Endothelial cell of umbilical vein (primary cell): ENCODE measurements around the gene GPR146. TPM values are rescaled to one million over a fixed set of nuclear protein-coding genes. Genes with fewer than 3 reads are reported as not detected.

Source experiments
- BruUV-seq: library from RNA; stranded (reverse); fragments of 400-500 nt; replicated peaks from 2 replicates; lab custom pipeline; 2021; lab: Mats Ljungman, UMichigan
- CTCF ChIA-PET: fragments of 300-600, 350-600 bp; sonication (Branson Sonifier 250); formaldehyde crosslinking; loops from one replicate; lab custom pipeline; 2021; ENCODE audit warnings: antibody characterized with exemption, inconsistent platforms; lab: Charles Lee
- POLR2A ChIA-PET: fragments of 300-600, 350-600 bp; sonication (Branson Sonifier 250); formaldehyde crosslinking; loops from one replicate; lab custom pipeline; 2021; ENCODE audit warnings: antibody characterized with exemption, inconsistent platforms; lab: Charles Lee
- DNase-seq: peaks from one replicate; pipeline ENCODE4 v3.0.0-alpha.2; 2011; ENCODE audit warnings: low read depth, low spot score
- FAIRE-seq: peaks from 2 replicates; lab custom pipeline; 2011; peaks lifted over from hg19 to GRCh38; lab: Jason Lieb, UNC
- H2AFZ ChIP-seq: 2 replicates; pipeline ENCODE4 v1.6.0; 2012; ENCODE audit warnings: low read depth, low read length, control low read depth, inconsistent platforms
- H3K27ac ChIP-seq: 2 replicates; pipeline ENCODE4 v1.5.1; 2011; ENCODE audit warnings: low read depth, mild to moderate bottlenecking, control low read depth, low read length, moderate library complexity; ENCODE audit not compliant: insufficient read depth
- H3K27me3 ChIP-seq, 2 experiments: 2 replicates each; pipeline versions ENCODE4 v1.6.0 to v1.6.1; 2011; ENCODE audit warnings: low read length in 2 of 2, mixed read lengths in 1 of 2; ENCODE audit not compliant: control insufficient read depth in 2 of 2, insufficient read depth in 2 of 2
- H3K36me3 ChIP-seq, 2 experiments: 2 replicates in 1 of 2; 3 replicates in 1 of 2; pipeline ENCODE4 v1.5.1; 2011; ENCODE audit warnings: low read length in 2 of 2, mild to moderate bottlenecking in 1 of 2, moderate library complexity in 1 of 2; ENCODE audit not compliant: control insufficient read depth in 2 of 2, insufficient read depth in 2 of 2; ENCODE audit errors: extremely low read depth in 1 of 2
- H3K4me1 ChIP-seq: 3 replicates; pipeline ENCODE4 v1.5.1; 2011; ENCODE audit warnings: mild to moderate bottlenecking, low read length; ENCODE audit not compliant: control insufficient read depth, insufficient read depth; ENCODE audit errors: extremely low read depth
- H3K4me2 ChIP-seq: 2 replicates; pipeline ENCODE4 v1.6.1; 2011; ENCODE audit warnings: low read length, control low read depth, mixed read lengths; ENCODE audit not compliant: insufficient read depth
- H3K4me3 ChIP-seq, 3 experiments: fragments of 200-600 bp in 1 of 3; sonication (generic), shearing (Covaris generic) in 1 of 3; replicated peaks in 1 of 3; 2 replicates each; pipeline ENCODE4 v1.5.1; 2011 to 2016; ENCODE audit warnings: control low read depth in 3 of 3, low read length in 3 of 3, mild to moderate bottlenecking in 2 of 3, inconsistent platforms in 1 of 3, low read depth in 1 of 3, moderate library complexity in 1 of 3; ENCODE audit not compliant: insufficient read depth in 1 of 3
- H3K79me2 ChIP-seq: 2 replicates; pipeline ENCODE4 v1.6.0; 2012; ENCODE audit warnings: low read length, inconsistent platforms; ENCODE audit not compliant: control insufficient read depth, insufficient read depth
- H3K9ac ChIP-seq: replicated peaks from 2 replicates; pipeline ENCODE3; 2011; ENCODE audit warnings: low read length, control low read depth; ENCODE audit not compliant: insufficient read depth; ENCODE audit errors: extremely low read depth
- H3K9me1 ChIP-seq: replicated peaks from 3 replicates; pipeline ENCODE4 v1.6.0; 2011; ENCODE audit warnings: mild to moderate bottlenecking, low read length; ENCODE audit not compliant: control insufficient read depth, insufficient read depth; ENCODE audit errors: extremely low read depth
- H3K9me3 ChIP-seq: replicated peaks from 2 replicates; pipeline ENCODE4 v1.5.1; 2012; ENCODE audit warnings: low read length, inconsistent platforms; ENCODE audit not compliant: control insufficient read depth, insufficient read depth
- H4K20me1 ChIP-seq: replicated peaks from 2 replicates; pipeline ENCODE3; 2011; ENCODE audit warnings: mild to moderate bottlenecking, low read length; ENCODE audit not compliant: control insufficient read depth, insufficient read depth; ENCODE audit errors: extremely low read depth
- CTCF ChIP-seq, 2 donors: IDR thresholded peaks; 1 replicate in 1 of 2; 2 replicates in 1 of 2; pipeline ENCODE4 v1.5.1; 2011; ENCODE audit warnings: low read length in 2 of 2, mild to moderate bottlenecking in 2 of 2, moderate library complexity in 2 of 2, control low read depth in 1 of 2, inconsistent platforms in 1 of 2, low read depth in 1 of 2; ENCODE audit not compliant: insufficient read depth in 1 of 2; ENCODE audit errors: extremely low read depth in 1 of 2
- EZH2 ChIP-seq: IDR thresholded peaks from 2 replicates; pipeline ENCODE4 v1.6.1; 2012; ENCODE audit warnings: borderline replicate concordance, low read depth, mild to moderate bottlenecking, moderate library complexity, low read length, inconsistent platforms; ENCODE audit not compliant: severe bottlenecking
- FOS ChIP-seq: IDR thresholded peaks from 2 replicates; pipeline ENCODE4 v1.6.1; 2011; ENCODE audit warnings: mild to moderate bottlenecking, low read length, moderate library complexity, borderline replicate concordance; ENCODE audit not compliant: insufficient read depth
- GATA2 ChIP-seq: IDR thresholded peaks from 2 replicates; pipeline ENCODE4 v1.7.0; 2011; ENCODE audit warnings: low read depth, mild to moderate bottlenecking, moderate library complexity, mixed read lengths, low read length; ENCODE audit not compliant: insufficient read length, insufficient read depth
- JUN ChIP-seq: IDR thresholded peaks from 2 replicates; pipeline ENCODE4 v1.6.1; 2011; ENCODE audit warnings: borderline replicate concordance, low read depth; ENCODE audit not compliant: insufficient read length, insufficient read depth
- MAX ChIP-seq: IDR thresholded peaks from 2 replicates; pipeline ENCODE4 v1.6.1; 2011; ENCODE audit not compliant: insufficient read depth, insufficient read length
- MYC ChIP-seq: IDR thresholded peaks from one replicate; pipeline ENCODE4 v1.6.1; 2011; ENCODE audit warnings: mild to moderate bottlenecking, low read depth, low read length
- POLR2A ChIP-seq: IDR thresholded peaks from 2 replicates; pipeline ENCODE4 v1.6.1; 2012; ENCODE audit warnings: low read depth, mild to moderate bottlenecking, control low read depth, low read length
- POLR2AphosphoS5 ChIP-seq: IDR thresholded peaks from 2 replicates; pipeline ENCODE4 v1.6.1; 2012; ENCODE audit warnings: low read depth, mild to moderate bottlenecking, control low read depth, low read length, moderate library complexity; ENCODE audit not compliant: insufficient read depth
- dilution Hi-C: fragments of 300-500 bp; cut with MboI; formaldehyde crosslinking; loops from one replicate; pipeline ENCODE4 v1.15.0; 2019; ENCODE audit warnings: low sequenced_read_pairs; ENCODE audit not compliant: extremely low pct_ligation_motif_present
- intact Hi-C: fragments of 100-400 bp; cut with micrococcal nuclease; formaldehyde crosslinking; loops from one replicate; pipeline ENCODE4 v1.10.0; 2022
- polyA plus RNA-seq, 4 experiments: library from polyadenylated mRNA; depleted of rRNA in 3 of 4; stranded (reverse) in 3 of 4; unstranded in 1 of 4; fragments of >200 nt; gene quantifications; 2 replicates each; pipeline versions ENCODE4 v1.2.1 to v1.2.3, GENCODE V29; 2011 to 2012; ENCODE audit warnings: missing spikeins in 1 of 4
- total RNA-seq: library from RNA; stranded (reverse); gene quantifications from 2 replicates; pipeline ENCODE4 v1.2.3, GENCODE V29; 2021

Gene GPR146
- total and polyA plus RNA-seq, 2 donors (not counting 3 experiments of a cell fraction or from before 2014, with no cell fraction given), result 18.5 to 44.8 TPM

- H3K79me2 ChIP-seq, result peaks cover 16% of the 10 kb centered on the region
- H3K4me2 ChIP-seq, result no peak overlapping the region
- dilution Hi-C loops (no loop called here), intact Hi-C loops (no loop called here)
- no peak for TF ChIP-seq POLR2A
- no peak for TF ChIP-seq CTCF (IDR thresholded peaks at IDR 0.05; ENCODE audit: extremely low read depth in 1 of 2, insufficient read depth in 1 of 2, low read depth in 1 of 2, low read length in 2 of 2)
- TF ChIP-seq FOS, result no peak
- TF ChIP-seq JUN, result no peak
- no peak for TF ChIP-seq GATA2
- no peak for TF ChIP-seq POLR2AphosphoS5
- TF ChIP-seq MYC, result no peak
- TF ChIP-seq MAX, result no peak
- no peak for TF ChIP-seq EZH2
- H4K20me1 ChIP-seq, result no peaks in the 10 kb centered on the region
- no peak overlapping the region for H3K4me3 ChIP-seq
- no peaks in the 10 kb centered on the region for H3K9me1 ChIP-seq
- H2AFZ ChIP-seq, result no peak overlapping the region
- no peaks in the 10 kb centered on the region for H3K4me1 ChIP-seq
- H3K9ac ChIP-seq, result no peak overlapping the region
- FAIRE-seq (no peak), DNase-seq (no peak)
- BruUV-seq, result no TSS peak
- H3K27me3 ChIP-seq, result no peaks in the 10 kb centered on the region
- CTCF ChIA-PET, result interaction anchor here (2.0 to 5.5 kb wide), 2 partner anchors 28 to 44 kb away, joined by 8 to 46 read pairs; no protein-coding TSS in a partner anchor
- no peaks in the 10 kb centered on the region for H3K9me3 ChIP-seq
- H3K27ac ChIP-seq, result no peak overlapping the region
- POLR2A ChIA-PET, result no interaction called here
- peaks cover 0 to 7% of the 10 kb centered on the region in 2 experiments for H3K36me3 ChIP-seq
These were observed 23.0 kb upstream of the GPR146 start for GRCh38 chr7:1021366-1021765.
